ENCODE data around the gene TRAF1. TPM values are rescaled to one million over a fixed set of nuclear protein-coding genes. Genes with fewer than 3 reads are reported as not detected.

The TRAF1 gene
- total RNA-seq, 1 donor from 2014 or later = 16.7 TPM

DNA sequence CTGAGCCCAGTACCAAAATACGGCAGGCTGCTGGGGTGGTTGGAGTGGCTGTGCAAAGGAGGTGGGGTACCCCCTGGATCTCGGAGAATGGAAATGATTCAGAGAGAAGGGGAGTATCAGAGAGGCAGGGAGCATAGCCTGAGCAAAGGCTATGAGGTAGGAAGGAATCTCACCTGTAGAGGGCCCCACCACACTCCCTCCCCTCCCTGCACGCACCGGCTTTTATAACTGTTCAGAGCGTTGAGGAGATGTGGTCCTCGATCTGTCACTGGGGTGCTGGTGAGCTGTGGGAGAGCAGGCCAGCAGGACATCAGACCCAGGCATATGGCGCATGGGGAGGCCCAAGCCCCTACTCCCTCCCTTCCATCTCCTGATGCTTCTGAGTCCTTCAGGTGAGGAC, 62.8 kb downstream of the TRAF1 start:
- H3K27ac ChIP-seq = no peak overlapping the region
- no peak for DNase-seq (ENCODE audit: low spot score in 2 of 2)
- intact Hi-C loops (cut with DNase I) = no loop called here
- H3K27me3 ChIP-seq = no peaks in the 10 kb centered on the region
- TF ChIP-seq, protein P1, sequence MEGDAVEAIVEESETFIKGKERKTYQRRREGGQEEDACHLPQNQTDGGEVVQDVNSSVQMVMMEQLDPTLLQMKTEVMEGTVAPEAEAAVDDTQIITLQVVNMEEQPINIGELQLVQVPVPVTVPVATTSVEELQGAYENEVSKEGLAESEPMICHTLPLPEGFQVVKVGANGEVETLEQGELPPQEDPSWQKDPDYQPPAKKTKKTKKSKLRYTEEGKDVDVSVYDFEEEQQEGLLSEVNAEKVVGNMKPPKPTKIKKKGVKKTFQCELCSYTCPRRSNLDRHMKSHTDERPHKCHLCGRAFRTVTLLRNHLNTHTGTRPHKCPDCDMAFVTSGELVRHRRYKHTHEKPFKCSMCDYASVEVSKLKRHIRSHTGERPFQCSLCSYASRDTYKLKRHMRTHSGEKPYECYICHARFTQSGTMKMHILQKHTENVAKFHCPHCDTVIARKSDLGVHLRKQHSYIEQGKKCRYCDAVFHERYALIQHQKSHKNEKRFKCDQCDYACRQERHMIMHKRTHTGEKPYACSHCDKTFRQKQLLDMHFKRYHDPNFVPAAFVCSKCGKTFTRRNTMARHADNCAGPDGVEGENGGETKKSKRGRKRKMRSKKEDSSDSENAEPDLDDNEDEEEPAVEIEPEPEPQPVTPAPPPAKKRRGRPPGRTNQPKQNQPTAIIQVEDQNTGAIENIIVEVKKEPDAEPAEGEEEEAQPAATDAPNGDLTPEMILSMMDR (IDR thresholded peaks at IDR 0.05) = no peak
- H3K4me1 ChIP-seq = peaks cover 5 to 9% of the 10 kb centered on the region in 2 donors
- H3K9me3 ChIP-seq = no peaks in the 10 kb centered on the region
- H3K36me3 ChIP-seq = peaks cover 54 to 70% of the 10 kb centered on the region in 2 donors
- no peak overlapping the region for H3K4me3 ChIP-seq

- TF ChIP-seq, protein P1 (IDR thresholded peaks at IDR 0.05) = no peak
- no peak for DNase-seq (ENCODE audit: low spot score in 2 of 2)
- Histone ChIP-seq H3K27ac (no peak overlapping the region), H3K36me3 (peaks cover 62 to 84% of the 10 kb centered on the region in 2 donors), H3K4me1 (no peaks in the 10 kb centered on the region), H3K9me3 (no peaks in the 10 kb centered on the region), H3K4me3 (no peak overlapping the region), H3K27me3 (no peaks in the 10 kb centered on the region)
- intact Hi-C loops (cut with DNase I) = no loop called here
Measured at GRCh38 chr9:120862452-120862851, 64.1 kb downstream of the TRAF1 start.

- intact Hi-C loops (cut with DNase I) = no loop called here
- Histone ChIP-seq H3K9me3 (no peaks in the 10 kb centered on the region), H3K4me1 (no peaks in the 10 kb centered on the region), H3K27ac (no peak overlapping the region), H3K4me3 (no peak overlapping the region), H3K27me3 (no peaks in the 10 kb centered on the region), H3K36me3 (peaks cover 68 to 89% of the 10 kb centered on the region in 2 donors)
- TF ChIP-seq, protein P1 (IDR thresholded peaks at IDR 0.05) = no peak
- DNase-seq (ENCODE audit: low spot score in 2 of 2) = no peak
Measured at GRCh38 chr9:120861935-120862334, 64.7 kb downstream of the TRAF1 start.

DNA sequence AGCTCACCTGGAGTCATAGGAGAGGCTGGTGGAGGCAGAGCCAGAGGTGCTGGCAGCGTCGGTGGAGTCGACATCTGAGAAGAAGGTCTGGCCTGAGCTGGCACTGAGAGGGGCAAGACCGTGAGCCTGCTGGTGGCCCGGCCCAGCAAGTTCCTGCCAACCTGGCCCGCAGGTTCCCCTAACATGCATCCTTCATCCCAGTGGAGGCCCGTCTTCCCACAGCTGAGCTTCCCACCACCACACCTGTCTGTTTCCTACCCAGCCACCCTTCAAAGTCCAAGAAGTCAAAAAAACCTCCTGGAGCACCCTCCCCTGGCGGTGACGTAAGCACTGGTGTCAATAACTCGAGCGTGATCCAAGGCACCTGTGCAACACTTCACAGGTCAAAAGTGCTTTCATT, 66.5 kb downstream of the TRAF1 start:
- Histone ChIP-seq H3K4me3 (no peak overlapping the region), H3K27me3 (no peaks in the 10 kb centered on the region), H3K9me3 (no peaks in the 10 kb centered on the region), H3K4me1 (no peaks in the 10 kb centered on the region), H3K27ac (no peak overlapping the region), H3K36me3 (peaks cover 56 to 80% of the 10 kb centered on the region in 2 donors)
- DNase-seq (ENCODE audit: low spot score in 2 of 2) = no peak
- intact Hi-C loops (cut with DNase I) = no loop called here
- TF ChIP-seq, protein P1 (IDR thresholded peaks at IDR 0.05) = no peak

- H3K27ac ChIP-seq = no peak overlapping the region
- no peaks in the 10 kb centered on the region for H3K9me3 ChIP-seq
- no peaks in the 10 kb centered on the region for H3K4me1 ChIP-seq
- H3K27me3 ChIP-seq = no peaks in the 10 kb centered on the region
- peaks cover 56 to 76% of the 10 kb centered on the region in 2 donors for H3K36me3 ChIP-seq
- intact Hi-C loops (cut with DNase I) = no loop called here
- TF ChIP-seq, protein P1 (IDR thresholded peaks at IDR 0.05) = no peak
- H3K4me3 ChIP-seq = no peak overlapping the region
- no peak for DNase-seq (ENCODE audit: low spot score in 2 of 2)
Measured at GRCh38 chr9:120859361-120859760, 67.2 kb downstream of the TRAF1 start.

DNA sequence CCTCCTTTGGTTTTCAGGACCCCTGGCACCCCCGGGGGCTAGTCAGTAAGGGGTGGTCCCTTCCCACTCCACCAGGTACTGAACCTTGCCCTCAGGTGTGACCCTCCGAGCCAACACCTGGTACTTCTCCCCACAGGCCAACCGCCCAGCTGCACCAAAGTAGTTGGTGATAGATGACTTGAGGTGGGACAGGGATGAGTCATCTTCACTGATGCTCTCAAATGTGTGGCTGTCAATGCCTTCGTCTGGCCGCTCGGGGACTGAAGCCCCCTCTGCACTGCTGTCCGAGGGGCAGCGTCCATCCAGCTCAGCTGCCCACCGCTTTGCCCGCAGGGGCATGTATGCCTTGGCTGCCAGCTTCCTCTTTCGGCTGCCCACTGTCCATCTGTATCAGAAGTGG, 68.7 kb downstream of the TRAF1 start:
- H3K9me3 ChIP-seq = no peaks in the 10 kb centered on the region
- no peak overlapping the region for H3K4me3 ChIP-seq
- no peak for DNase-seq (ENCODE audit: low spot score in 2 of 2)
- TF ChIP-seq, protein P1 (IDR thresholded peaks at IDR 0.05) = no peak
- intact Hi-C loops (cut with DNase I) = no loop called here
- H3K36me3 ChIP-seq = peaks cover 51 to 66% of the 10 kb centered on the region in 2 donors
- no peaks in the 10 kb centered on the region for H3K27me3 ChIP-seq
- H3K4me1 ChIP-seq = no peaks in the 10 kb centered on the region
- peak overlapping the region in 1 of 2 donors; percentile 35 for H3K27ac ChIP-seq

All from ascending aorta (tissue), 2 donors.